ENCODE results near the gene FHAD1. TPM values are rescaled to one million over a fixed set of nuclear protein-coding genes. Genes with fewer than 3 reads are reported as not detected.

Gene FHAD1
- total and polyA plus RNA-seq, 2 of the 13 experiments (the other 11 are each of a cell fraction or from before 2014, with no cell fraction given): not detected

DNA sequence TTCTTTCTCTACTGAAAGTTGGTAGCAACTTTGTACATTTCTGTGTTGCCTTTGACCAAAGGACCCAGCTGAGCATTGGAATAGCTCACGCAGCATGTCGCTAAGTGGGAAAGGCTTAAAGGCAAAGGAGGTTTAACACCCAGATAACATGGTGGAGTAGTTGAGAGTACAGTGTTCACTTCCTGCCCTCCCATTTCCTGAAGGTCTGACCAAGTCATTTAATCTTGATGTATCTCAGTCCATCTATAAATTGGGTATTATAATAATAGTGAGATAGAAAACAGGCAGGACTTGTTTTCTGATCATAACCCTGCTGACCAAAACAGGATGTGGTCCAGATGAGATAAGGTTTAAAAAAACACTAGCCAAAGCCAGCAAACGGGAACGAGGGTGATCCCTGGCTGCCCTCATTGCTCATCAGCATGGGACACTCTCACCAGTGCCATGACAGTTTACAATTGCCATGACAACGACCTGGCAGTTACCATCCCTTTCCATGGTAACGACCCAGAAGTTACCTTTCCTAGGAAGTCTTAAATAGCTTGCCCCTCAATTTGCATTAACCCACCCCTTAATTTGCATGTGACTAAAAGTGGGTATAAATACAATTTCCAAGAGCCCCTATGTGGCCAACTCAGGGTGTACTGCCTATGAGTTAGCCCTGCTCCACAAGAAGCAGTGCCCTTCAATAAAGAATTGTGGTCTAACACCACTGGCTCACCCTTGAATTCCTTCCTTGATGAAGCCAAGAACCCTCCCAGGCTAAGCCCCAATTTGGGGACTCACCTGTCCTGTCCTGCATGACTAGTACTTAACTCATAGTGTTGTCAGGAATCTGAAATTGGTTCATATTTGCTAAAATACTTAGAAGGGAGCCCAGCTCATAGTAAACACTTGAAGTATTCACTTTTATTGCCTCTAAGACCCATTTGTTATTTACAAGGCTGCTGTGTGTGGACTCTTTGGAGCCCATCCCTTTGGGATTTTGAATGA is 28.4 kb upstream of the FHAD1 start:
- Histone ChIP-seq H3K27me3 (ENCODE audit: control insufficient read depth in 1 of 2, insufficient read depth in 2 of 2, low read length in 2 of 2) (no peaks in the 10 kb centered on the region), H2AFZ (ENCODE audit: low read length) (no peak overlapping the region), H3K79me2 (ENCODE audit: insufficient read depth, low read length) (no peaks in the 10 kb centered on the region), H3K9ac (ENCODE audit: insufficient read depth, low read depth, low read length) (no peak overlapping the region), H3K27ac (ENCODE audit: extremely low read length, insufficient read depth, low read length) (no peak overlapping the region), H3K36me3 (replicated peaks in 1 of 2; ENCODE audit: control insufficient read depth in 1 of 2, insufficient read depth in 2 of 2, low read length in 2 of 2) (peaks cover 12 to 21% of the 10 kb centered on the region in 2 experiments), H3K4me3 (replicated peaks in 1 of 3; ENCODE audit: insufficient read depth in 1 of 3, low read depth in 2 of 3, low read length in 3 of 3) (no peak overlapping the region), H3K4me1 (ENCODE audit: insufficient read depth, low read length) (peaks cover 16% of the 10 kb centered on the region), H4K20me1 (ENCODE audit: insufficient read depth, low read length) (peaks cover 12% of the 10 kb centered on the region; the same call in 1 of the 2 replicates), H3K4me2 (ENCODE audit: low read depth, low read length) (no peak overlapping the region), H3K9me3 (ENCODE audit: low read length) (no peaks in the 10 kb centered on the region)
- intact Hi-C loops (cut with micrococcal nuclease; ENCODE audit: unreplicated experiment) (no loop called here), in situ Hi-C loops (cut with HindIII; ENCODE audit: extremely low pct_ligation_motif_present, low pct_unique_long_range_greater_than_20kb) (no loop called here)
- FAIRE-seq (no peak), ATAC-seq (no peak), DNase-seq (ENCODE audit: low spot score) (no peak)
- TF ChIP-seq ZKSCAN5 (CRISPR knock-in tag; IDR thresholded peaks at IDR 0.05): no peak
- TF ChIP-seq RFX1 (IDR thresholded peaks at IDR 0.05): peak; percentile 25; the same call in 1 of the 2 replicates
- TF ChIP-seq YEATS2 (CRISPR knock-in tag; IDR thresholded peaks at IDR 0.05; ENCODE audit: borderline replicate concordance): no peak
- no peak for TF ChIP-seq STAT5B (CRISPR knock-in tag; IDR thresholded peaks at IDR 0.05)
- peak; percentile 73 for TF ChIP-seq RBM22 (optimal IDR thresholded peaks at IDR 0.05; ENCODE audit: low read length)
- no peak for TF ChIP-seq RAD51 (IDR thresholded peaks at IDR 0.05; ENCODE audit: borderline replicate concordance)
- no TSS peak for BruUV-seq (replicated peaks)
- ChIA-PET CTCF (ENCODE audit: low intra/inter-chr PET ratio, low total read pairs) (no interaction called here), POLR2A (no interaction called here)
- 89% methylated on average over 6 of the region's 6 CpGs for WGBS (ENCODE audit: low lambda C conversion rate)

DNA sequence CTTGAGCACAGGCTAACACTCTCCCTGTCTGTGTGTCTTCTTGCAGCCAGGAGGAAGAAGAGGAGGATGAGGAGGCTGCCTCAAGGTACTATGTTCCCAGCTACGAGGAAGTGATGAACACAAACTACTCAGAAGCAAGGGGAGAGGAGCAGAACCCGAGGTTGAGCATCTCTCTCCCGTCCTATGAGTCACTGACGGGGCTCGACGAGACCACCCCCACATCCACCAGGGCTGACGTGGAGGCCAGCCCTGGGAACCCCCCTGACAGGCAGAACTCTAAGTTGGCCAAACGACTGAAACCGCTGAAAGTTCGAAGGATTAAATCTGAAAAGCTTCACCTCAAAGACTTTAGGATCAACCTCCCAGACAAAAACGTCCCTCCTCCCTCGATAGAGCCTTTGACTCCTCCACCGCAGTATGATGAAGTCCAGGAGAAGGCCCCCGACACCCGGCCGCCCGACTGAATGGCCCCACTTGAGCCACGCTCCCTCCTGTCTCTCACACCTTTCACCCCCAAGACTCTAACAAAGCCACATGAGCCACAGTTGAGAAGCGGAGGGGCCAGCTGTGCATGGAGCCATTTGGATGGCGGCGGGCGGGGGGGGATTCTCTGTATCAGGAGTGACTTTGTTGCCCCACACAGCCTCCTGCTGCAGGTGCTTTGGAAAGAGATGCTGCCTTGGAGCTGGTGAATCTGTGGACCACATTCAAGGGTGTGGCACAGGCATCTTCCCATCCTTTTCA is 27.6 kb upstream of the FHAD1 start:
- no peaks in the 10 kb centered on the region for H3K27me3 ChIP-seq (ENCODE audit: control insufficient read depth in 1 of 2, insufficient read depth in 2 of 2, low read length in 2 of 2)
- TSS peak; percentile 39 for BruUV-seq (replicated peaks)
- peaks cover 16% of the 10 kb centered on the region for H3K4me1 ChIP-seq (ENCODE audit: insufficient read depth, low read length)
- H3K4me3 ChIP-seq (replicated peaks in 1 of 3; ENCODE audit: insufficient read depth in 1 of 3, low read depth in 2 of 3, low read length in 3 of 3): no peak overlapping the region
- in situ Hi-C loops (cut with HindIII; ENCODE audit: extremely low pct_ligation_motif_present, low pct_unique_long_range_greater_than_20kb) (no loop called here), intact Hi-C loops (cut with micrococcal nuclease; ENCODE audit: unreplicated experiment) (no loop called here)
- no peak for DNase-seq (ENCODE audit: low spot score)
- peaks cover 11 to 21% of the 10 kb centered on the region in 2 experiments for H3K36me3 ChIP-seq (replicated peaks in 1 of 2; ENCODE audit: control insufficient read depth in 1 of 2, insufficient read depth in 2 of 2, low read length in 2 of 2)
- no peaks in the 10 kb centered on the region for H3K9me3 ChIP-seq (ENCODE audit: low read length)
- ChIA-PET CTCF (ENCODE audit: low intra/inter-chr PET ratio, low total read pairs) (no interaction called here), POLR2A (no interaction called here)
- no peak overlapping the region for H3K9ac ChIP-seq (ENCODE audit: insufficient read depth, low read depth, low read length)
- H3K79me2 ChIP-seq (ENCODE audit: insufficient read depth, low read length): no peaks in the 10 kb centered on the region
- H3K27ac ChIP-seq (ENCODE audit: extremely low read length, insufficient read depth, low read length): no peak overlapping the region
- no peak for FAIRE-seq
- 86% methylated on average over 22 of the region's 22 CpGs for WGBS (ENCODE audit: low lambda C conversion rate)
- no peak for ATAC-seq
- no peak overlapping the region for H3K4me2 ChIP-seq (ENCODE audit: low read depth, low read length)
- peaks cover 12% of the 10 kb centered on the region; the same call in 1 of the 2 replicates for H4K20me1 ChIP-seq (ENCODE audit: insufficient read depth, low read length)
- H2AFZ ChIP-seq (ENCODE audit: low read length): no peak overlapping the region
- TF ChIP-seq, protein P1, sequence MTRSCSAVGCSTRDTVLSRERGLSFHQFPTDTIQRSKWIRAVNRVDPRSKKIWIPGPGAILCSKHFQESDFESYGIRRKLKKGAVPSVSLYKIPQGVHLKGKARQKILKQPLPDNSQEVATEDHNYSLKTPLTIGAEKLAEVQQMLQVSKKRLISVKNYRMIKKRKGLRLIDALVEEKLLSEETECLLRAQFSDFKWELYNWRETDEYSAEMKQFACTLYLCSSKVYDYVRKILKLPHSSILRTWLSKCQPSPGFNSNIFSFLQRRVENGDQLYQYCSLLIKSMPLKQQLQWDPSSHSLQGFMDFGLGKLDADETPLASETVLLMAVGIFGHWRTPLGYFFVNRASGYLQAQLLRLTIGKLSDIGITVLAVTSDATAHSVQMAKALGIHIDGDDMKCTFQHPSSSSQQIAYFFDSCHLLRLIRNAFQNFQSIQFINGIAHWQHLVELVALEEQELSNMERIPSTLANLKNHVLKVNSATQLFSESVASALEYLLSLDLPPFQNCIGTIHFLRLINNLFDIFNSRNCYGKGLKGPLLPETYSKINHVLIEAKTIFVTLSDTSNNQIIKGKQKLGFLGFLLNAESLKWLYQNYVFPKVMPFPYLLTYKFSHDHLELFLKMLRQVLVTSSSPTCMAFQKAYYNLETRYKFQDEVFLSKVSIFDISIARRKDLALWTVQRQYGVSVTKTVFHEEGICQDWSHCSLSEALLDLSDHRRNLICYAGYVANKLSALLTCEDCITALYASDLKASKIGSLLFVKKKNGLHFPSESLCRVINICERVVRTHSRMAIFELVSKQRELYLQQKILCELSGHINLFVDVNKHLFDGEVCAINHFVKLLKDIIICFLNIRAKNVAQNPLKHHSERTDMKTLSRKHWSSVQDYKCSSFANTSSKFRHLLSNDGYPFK (CRISPR knock-in tag; IDR thresholded peaks at IDR 0.05; ENCODE audit: borderline replicate concordance): no peak
- TF ChIP-seq ZNF780A (CRISPR knock-in tag; IDR thresholded peaks at IDR 0.05): no peak
- TF ChIP-seq ZC3H13 (CRISPR knock-in tag; IDR thresholded peaks at IDR 0.05): no peak
- no peak for TF ChIP-seq ZNF354B (CRISPR knock-in tag; IDR thresholded peaks at IDR 0.05)
- no peak for TF ChIP-seq SPEN (CRISPR knock-in tag; IDR thresholded peaks at IDR 0.05; ENCODE audit: low read depth)
- no peak for TF ChIP-seq HNRNPH1 (optimal IDR thresholded peaks at IDR 0.05; ENCODE audit: low read depth, low read length)
- TF ChIP-seq ZNF781 (CRISPR knock-in tag; IDR thresholded peaks at IDR 0.05; ENCODE audit: borderline replicate concordance, not compliant biosample characterization): no peak
- TF ChIP-seq ZNF264 (CRISPR knock-in tag; IDR thresholded peaks at IDR 0.05): no peak

Data from HepG2 (cell line).